Endometrial microvascular endothelial cells (primary cell): ENCODE results near the gene VDR. TPM values are rescaled to one million over a fixed set of nuclear protein-coding genes. Genes with fewer than 3 reads are reported as not detected.

Experiments
- in situ Hi-C: cut with HindIII; loops from 2 replicates; pipeline ENCODE4 v1.10.0; 2017; ENCODE audit warnings: low sequenced_read_pairs, low pct_unique_long_range_greater_than_20kb; ENCODE audit errors: inconsistent ontology term
- total RNA-seq: library from RNA; depleted of rRNA; stranded (reverse); fragments of >200 nt; gene quantifications from one replicate; pipeline ENCODE4 v1.2.3, GENCODE V29; 2015; ENCODE audit errors: inconsistent ontology term

The VDR gene
- total RNA-seq, 1 donor from 2014 or later: 3.6 TPM

- in situ Hi-C loops: no loop called here
Measured at GRCh38 chr12:47900131-47901062, 4.4 kb downstream of the VDR start.

GRCh38 chr12:47899466-47899865 lies 5.3 kb downstream of the VDR start:
- in situ Hi-C loops: no loop called here

DNA sequence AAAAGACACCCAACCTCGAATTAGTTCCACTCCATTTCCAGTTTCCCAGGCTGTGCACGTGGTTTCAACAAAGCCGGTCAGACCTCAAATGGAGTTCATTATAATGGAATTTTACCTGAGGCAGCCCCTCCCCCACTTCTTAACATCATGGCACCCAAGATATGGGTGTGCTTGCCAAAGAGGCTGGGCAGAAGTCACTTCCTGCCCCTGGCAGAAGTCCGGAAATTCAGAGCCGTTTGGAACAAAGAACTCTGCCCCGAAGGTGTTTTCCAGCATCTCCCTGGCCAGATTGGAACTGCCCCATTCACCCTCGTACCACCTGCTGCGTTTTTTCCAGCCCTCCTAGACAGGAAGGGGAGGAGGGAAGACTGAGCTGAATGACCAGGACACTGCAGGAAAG lies 8.2 kb downstream of the VDR start:
- in situ Hi-C loops: no loop called here

- in situ Hi-C loops: no loop called here
Measured at GRCh38 chr12:47896022-47896421, 8.8 kb downstream of the VDR start.

- in situ Hi-C loops: no loop called here
Measured at GRCh38 chr12:47894652-47895051, 10.1 kb downstream of the VDR start.

- in situ Hi-C loops: no loop called here
Measured at GRCh38 chr12:47894068-47894467, 10.7 kb downstream of the VDR start.

GRCh38 chr12:47892819-47893218 lies 12.0 kb downstream of the VDR start:
- in situ Hi-C loops: no loop called here

GRCh38 chr12:47891356-47891755 lies 13.4 kb downstream of the VDR start:
- in situ Hi-C loops: no loop called here

- in situ Hi-C loops: no loop called here
Measured at GRCh38 chr12:47889040-47889439, 15.8 kb downstream of the VDR start.

GRCh38 chr12:47888153-47888819 lies 16.5 kb downstream of the VDR start:
- in situ Hi-C loops: no loop called here

- in situ Hi-C loops: no loop called here
Measured at GRCh38 chr12:47887529-47887928, 17.3 kb downstream of the VDR start.

- in situ Hi-C loops: no loop called here
Measured at GRCh38 chr12:47886510-47887240, 18.1 kb downstream of the VDR start.

DNA sequence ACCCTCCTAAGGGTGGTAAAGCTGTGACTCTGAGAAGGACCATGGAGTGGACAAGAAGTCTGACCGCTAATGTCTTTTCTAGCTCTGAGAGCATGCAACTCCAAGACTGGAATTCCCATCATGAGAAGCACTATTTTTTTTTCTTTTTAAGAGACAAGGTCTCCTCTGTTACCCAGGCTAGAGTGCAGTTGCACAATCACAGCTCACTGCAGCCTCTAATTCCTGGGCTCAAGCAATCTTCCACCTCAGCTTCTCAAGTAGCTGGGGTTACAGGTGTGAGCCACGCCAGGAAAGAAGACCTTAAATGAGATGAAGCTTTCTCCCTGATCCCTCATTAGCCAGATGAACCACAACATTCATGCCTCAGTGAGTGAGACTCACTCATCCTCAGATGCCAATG lies 19.2 kb downstream of the VDR start:
- in situ Hi-C loops: no loop called here

DNA sequence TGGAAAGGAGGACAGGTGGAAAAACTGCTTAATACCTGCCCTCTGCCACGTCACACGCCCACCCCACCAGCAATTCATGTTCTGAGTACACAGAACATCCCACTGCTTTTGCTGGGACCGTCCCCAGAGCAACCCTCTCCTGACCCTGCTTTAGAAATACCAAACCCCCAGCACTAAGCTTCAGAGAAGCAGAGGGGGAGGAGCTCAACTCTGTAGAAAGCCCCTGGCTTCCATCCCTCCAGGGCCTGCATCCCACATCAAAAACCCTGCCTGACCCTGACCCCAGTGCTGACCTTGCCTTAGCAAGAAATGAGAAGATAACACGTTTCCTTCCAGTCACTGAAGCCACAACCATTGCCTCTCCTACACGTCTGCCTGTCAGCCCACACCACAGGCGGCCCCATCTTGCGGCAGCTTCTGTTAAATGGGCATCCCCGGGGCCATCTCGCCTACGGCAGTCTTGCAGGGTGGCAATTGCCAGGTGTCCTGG lies 19.7 kb downstream of the VDR start:
- in situ Hi-C loops: no loop called here

- in situ Hi-C loops: no loop called here
Measured at GRCh38 chr12:47884501-47884900, 20.3 kb downstream of the VDR start.

DNA sequence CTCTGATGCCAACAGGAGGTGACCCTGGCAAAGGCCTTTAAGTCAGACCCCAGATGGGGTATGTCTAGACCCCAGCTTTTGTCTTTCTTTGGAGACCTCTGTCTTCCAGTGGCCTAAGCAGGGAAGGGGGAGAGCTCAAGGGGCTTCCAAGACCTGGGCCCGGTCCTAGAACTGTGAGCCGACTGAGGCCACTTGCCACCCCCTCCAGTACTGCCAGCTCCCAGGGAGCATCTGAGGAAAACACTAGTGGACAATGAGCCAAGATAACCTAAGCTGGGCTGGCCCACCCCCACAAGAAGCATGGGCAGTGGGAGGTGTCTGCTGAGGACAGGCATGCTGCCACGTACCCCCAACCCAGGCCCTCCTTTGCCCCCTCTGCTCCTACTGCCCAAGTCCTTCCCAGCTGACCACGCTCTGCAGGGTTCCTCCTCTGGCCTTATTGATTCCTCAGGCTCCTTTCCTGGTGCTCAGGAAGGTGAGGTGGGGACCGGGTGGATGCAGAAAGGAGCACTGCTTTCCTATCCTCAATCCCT lies 21.1 kb downstream of the VDR start:
- in situ Hi-C loops: no loop called here

GRCh38 chr12:47882781-47883546 lies 21.8 kb downstream of the VDR start:
- in situ Hi-C loops: no loop called here

DNA sequence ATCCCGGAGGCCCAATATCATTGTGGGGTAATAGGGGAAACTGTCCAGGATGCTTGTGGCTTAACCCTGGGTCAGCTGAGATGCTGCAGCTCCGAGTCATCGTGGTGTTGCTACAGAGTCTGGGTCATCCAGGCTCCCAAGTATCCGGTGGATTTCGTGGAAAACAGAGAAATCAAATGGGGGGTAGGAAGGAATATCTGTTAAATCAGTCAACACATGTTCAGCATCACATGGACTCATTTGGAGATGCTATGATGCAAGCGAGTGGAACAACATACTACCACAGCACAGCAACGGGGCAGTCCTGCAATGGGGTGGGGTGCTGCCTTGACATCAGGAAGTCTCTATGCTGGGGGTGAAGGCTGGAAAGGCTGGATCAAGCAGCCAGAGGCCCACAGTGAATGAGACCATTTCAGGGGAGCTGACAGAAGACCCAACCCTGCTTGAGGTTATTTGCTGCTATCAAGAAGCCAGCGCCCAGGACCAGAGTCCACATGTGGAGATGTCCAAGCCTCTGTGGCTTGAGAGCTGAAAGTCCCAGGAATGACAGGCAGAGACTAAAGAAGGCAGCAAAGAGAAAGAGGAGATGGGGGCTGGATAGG lies 22.9 kb downstream of the VDR start:
- in situ Hi-C loops: no loop called here
